ENCODE data around the gene EEA1. TPM values are rescaled to one million over a fixed set of nuclear protein-coding genes. Genes with fewer than 3 reads are reported as not detected.

EEA1 gene
- total RNA-seq, 4 donors from 2014 or later = 18.6 to 28.7 (median 20.8) TPM

- H3K4me3 ChIP-seq = no peak overlapping the region
- H3K36me3 ChIP-seq = no peaks in the 10 kb centered on the region
- intact Hi-C loops (cut with DNase I; ENCODE audit: low total_unique reads) (no loop called here), in situ Hi-C loops (cut with MboI; ENCODE audit: low sequenced_read_pairs in 4 of 4) (no loop called here)
- ATAC-seq (peak; percentile 37 to 41), DNase-seq (no peak)
- H3K27me3 ChIP-seq = no peaks in the 10 kb centered on the region
- peaks cover 28 to 34% of the 10 kb centered on the region in 2 donors for H3K4me1 ChIP-seq
- no peaks in the 10 kb centered on the region for H3K9me3 ChIP-seq
- peak overlapping the region; percentile 69 to 89 (median 74) for H3K27ac ChIP-seq
- TF ChIP-seq CTCF (IDR thresholded peaks at IDR 0.05 in 4 of 5, conservative IDR thresholded peaks at IDR 0.05 in 1 of 5) = no peak
These were observed 13.7 kb downstream of the EEA1 start for GRCh38 chr12:92915365-92915764.

DNA sequence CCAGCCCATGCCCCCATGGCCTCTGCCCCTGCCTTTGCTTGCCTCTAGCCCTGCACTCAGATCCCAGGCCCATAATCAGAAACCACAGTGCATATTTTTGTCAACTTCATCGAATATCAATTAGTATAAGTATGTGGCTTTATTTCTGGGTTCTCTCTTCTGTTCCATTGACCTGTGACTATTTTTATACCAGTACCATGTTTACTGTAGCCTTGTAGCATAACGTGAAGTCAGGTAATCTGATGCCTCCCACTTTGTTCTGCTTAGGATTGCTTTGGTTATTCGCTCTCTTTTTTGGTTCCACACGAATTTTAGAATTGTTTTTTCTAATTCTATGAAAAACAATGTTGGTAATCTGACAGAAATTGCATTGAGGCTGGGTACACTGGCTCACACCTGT is 14.9 kb downstream of the EEA1 start:
- intact Hi-C loops (cut with DNase I; ENCODE audit: low total_unique reads) = no loop called here
- TF ChIP-seq POLR2A (IDR thresholded peaks at IDR 0.05) (no peak), CTCF (IDR thresholded peaks at IDR 0.05 in 4 of 5, conservative IDR thresholded peaks at IDR 0.05 in 1 of 5) (no peak)
- no peaks in the 10 kb centered on the region for H3K36me3 ChIP-seq
- H3K27ac ChIP-seq = peak overlapping the region; percentile 69 to 89 (median 74)
- ATAC-seq (peak; percentile 92 to 98), DNase-seq (no peak)
- H3K4me1 ChIP-seq = peaks cover 28 to 34% of the 10 kb centered on the region in 2 donors
- in situ Hi-C loops (cut with MboI; ENCODE audit: low sequenced_read_pairs in 4 of 4) = no loop called here
- H3K4me3 ChIP-seq = no peak overlapping the region
- H3K9me3 ChIP-seq = no peaks in the 10 kb centered on the region
- no peaks in the 10 kb centered on the region for H3K27me3 ChIP-seq

- Histone ChIP-seq H3K27ac (peak overlapping the region in 3 of 4 donors; percentile 16 to 89 (median 72)), H3K4me3 (no peak overlapping the region), H3K27me3 (no peaks in the 10 kb centered on the region), H3K9me3 (no peaks in the 10 kb centered on the region), H3K4me1 (peaks cover 28 to 34% of the 10 kb centered on the region in 2 donors), H3K36me3 (no peaks in the 10 kb centered on the region)
- no peak for ATAC-seq
- intact Hi-C loops (cut with DNase I; ENCODE audit: low total_unique reads) (no loop called here), in situ Hi-C loops (cut with MboI; ENCODE audit: low sequenced_read_pairs in 4 of 4) (no loop called here)
- no peak for DNase-seq
- TF ChIP-seq POLR2A (IDR thresholded peaks at IDR 0.05) (no peak), CTCF (IDR thresholded peaks at IDR 0.05 in 4 of 5, conservative IDR thresholded peaks at IDR 0.05 in 1 of 5) (no peak)
These were observed 16.4 kb downstream of the EEA1 start for GRCh38 chr12:92912672-92913071.

- TF ChIP-seq CTCF (IDR thresholded peaks at IDR 0.05 in 4 of 5, conservative IDR thresholded peaks at IDR 0.05 in 1 of 5) (no peak), POLR2A (IDR thresholded peaks at IDR 0.05) (no peak)
- ATAC-seq = no peak
- no peak for DNase-seq
- no peaks in the 10 kb centered on the region for H3K27me3 ChIP-seq
- no peak overlapping the region for H3K4me3 ChIP-seq
- H3K9me3 ChIP-seq = no peaks in the 10 kb centered on the region
- intact Hi-C loops (cut with DNase I; ENCODE audit: low total_unique reads) = no loop called here
- no peaks in the 10 kb centered on the region for H3K36me3 ChIP-seq
- H3K27ac ChIP-seq = peak overlapping the region in 3 of 4 donors; percentile 16 to 89 (median 72)
- peaks cover 33 to 34% of the 10 kb centered on the region in 2 donors for H3K4me1 ChIP-seq
- in situ Hi-C loops (cut with MboI; ENCODE audit: low sequenced_read_pairs in 4 of 4) = no loop called here
These were observed 17.0 kb downstream of the EEA1 start for GRCh38 chr12:92912052-92912451.

GRCh38 chr12:92911339-92911738 is 17.8 kb downstream of the EEA1 start:
- Histone ChIP-seq H3K9me3 (no peaks in the 10 kb centered on the region), H3K36me3 (no peaks in the 10 kb centered on the region), H3K27me3 (no peaks in the 10 kb centered on the region), H3K4me3 (no peak overlapping the region), H3K27ac (no peak overlapping the region), H3K4me1 (peaks cover 36 to 38% of the 10 kb centered on the region in 2 donors)
- intact Hi-C loops (cut with DNase I; ENCODE audit: low total_unique reads) = no loop called here
- TF ChIP-seq CTCF (IDR thresholded peaks at IDR 0.05 in 4 of 5, conservative IDR thresholded peaks at IDR 0.05 in 1 of 5) (no peak), POLR2A (IDR thresholded peaks at IDR 0.05) (no peak)
- DNase-seq (no peak), ATAC-seq (no peak)
- in situ Hi-C loops (cut with MboI; ENCODE audit: low sequenced_read_pairs in 4 of 4) = no loop called here

Measured in gastrocnemius medialis (tissue), 4 donors.